AG20443 (cell line): Measurements from ENCODE around the gene ANKRD31.
"Not testable (repeated sequence)": the region's sequence is repeated elsewhere in the genome, so short reads cannot be mapped to it uniquely, and the experiment has no call there.

Source experiments
- DNase-seq: peaks from one replicate; pipeline ENCODE4 v3.0.0; 2012; ENCODE audit warnings: low spot score, mixed read lengths

The ANKRD31 gene

GRCh38 chr5:75236322-75237316, at the start of gene ANKRD31:
TSS of gene ANKRD31 (minus strand) at chr5:75236878. CDS start at chr5:75236686, 192 bp downstream.
- peak; percentile 99 for DNase-seq

DNA sequence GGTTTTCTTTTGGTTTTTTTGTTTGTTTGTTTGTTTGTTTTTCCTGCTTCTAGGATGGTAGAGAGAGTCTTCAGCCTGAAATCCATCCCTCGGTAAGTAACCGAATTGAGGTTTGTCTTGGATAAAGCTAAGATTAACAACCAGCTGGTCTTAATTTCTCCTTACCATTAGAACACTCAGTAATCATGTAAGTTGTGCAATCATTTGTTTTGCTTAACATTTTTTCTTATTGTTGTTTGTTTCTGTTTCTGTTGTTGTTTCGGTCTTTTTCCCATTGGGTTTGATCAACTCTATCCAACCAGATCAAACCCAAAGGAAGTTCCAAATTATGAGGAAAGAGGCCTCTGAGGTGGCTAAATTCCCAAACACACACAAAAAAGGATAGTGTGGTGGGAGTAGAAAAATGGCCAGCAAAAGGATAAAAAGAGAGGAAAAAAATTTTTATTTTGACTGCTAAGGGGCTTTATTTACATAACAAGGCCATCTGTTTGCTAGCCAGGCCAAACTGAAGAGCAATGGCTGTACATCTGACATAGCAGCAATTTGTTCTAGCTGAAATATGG, 49.6 kb upstream of the ANKRD31 start:
- no peak for DNase-seq

GRCh38 chr5:75282581-75282980, 45.9 kb upstream of the ANKRD31 start:
- DNase-seq = no peak

- DNase-seq = no peak
Measured at GRCh38 chr5:75281716-75282465, 45.2 kb upstream of the ANKRD31 start.

- DNase-seq = no peak
Measured at GRCh38 chr5:75279321-75279720, 42.6 kb upstream of the ANKRD31 start.

DNA sequence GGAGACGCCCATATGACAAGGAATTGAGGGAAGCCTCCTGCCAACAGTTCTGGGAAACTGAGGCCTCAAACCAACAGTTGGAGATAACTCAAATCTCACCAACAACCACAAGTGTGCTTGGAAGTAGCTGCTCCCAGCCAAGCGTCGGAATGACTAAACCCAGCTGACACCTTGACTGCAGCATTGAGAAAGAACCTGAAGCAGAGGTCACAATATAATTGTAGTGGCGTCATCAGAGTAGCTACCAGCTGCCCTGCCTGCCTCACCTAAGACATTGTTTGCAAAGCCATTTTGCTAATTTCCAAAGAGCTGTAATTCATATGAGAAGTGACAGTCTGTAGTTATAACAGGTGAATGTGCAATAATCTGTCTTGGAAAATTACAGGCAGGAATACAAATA, 40.8 kb upstream of the ANKRD31 start:
- DNase-seq = no peak

DNA sequence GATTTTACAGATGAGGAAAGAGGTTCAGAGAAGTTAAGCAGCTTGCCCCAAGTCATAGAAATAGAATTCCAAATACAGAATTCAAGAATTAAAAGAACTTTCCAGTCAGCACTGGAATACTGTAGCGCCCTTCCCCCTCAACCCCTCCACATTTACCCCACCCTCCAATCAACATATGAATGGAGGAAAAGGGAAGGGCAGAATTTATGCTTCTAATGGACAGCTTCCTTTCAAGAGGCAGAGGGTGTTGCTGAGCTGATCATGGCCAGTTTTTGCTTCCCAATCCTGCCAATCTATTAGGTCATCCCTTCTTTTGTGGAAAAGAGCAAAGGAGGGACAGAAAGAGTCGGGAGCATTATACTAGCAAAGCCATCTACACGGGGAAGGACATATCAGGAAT, 39.1 kb upstream of the ANKRD31 start:
- no peak for DNase-seq

GRCh38 chr5:75275147-75275546, 38.5 kb upstream of the ANKRD31 start:
- DNase-seq = no peak

- no peak for DNase-seq
Measured at GRCh38 chr5:75274486-75274885, 37.8 kb upstream of the ANKRD31 start.

- DNase-seq = not testable (repeated sequence)
Measured at GRCh38 chr5:75270605-75271004, 33.9 kb upstream of the ANKRD31 start.

DNA sequence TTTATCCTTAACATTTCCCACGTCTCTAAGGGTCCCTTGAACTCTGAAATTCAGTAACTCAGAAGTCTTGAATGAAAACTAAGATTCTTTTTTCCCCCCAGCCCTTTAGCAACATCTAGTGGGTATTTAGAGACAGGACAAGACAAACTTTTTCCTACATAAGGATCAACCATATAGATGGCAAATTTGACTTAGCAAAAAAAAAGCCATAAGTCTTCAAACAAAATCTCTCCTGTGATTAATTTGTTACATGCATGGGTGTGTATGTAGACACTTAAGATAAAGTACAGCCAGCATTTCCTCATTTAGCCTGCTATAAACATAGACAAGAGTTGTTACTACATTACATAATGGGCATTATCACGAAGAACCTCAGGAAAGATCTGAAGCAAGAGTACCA, 29.1 kb upstream of the ANKRD31 start:
- DNase-seq = peak; percentile 22

GRCh38 chr5:75262271-75262670, 25.6 kb upstream of the ANKRD31 start:
- DNase-seq = no peak

GRCh38 chr5:75260708-75261107, 24.0 kb upstream of the ANKRD31 start:
- DNase-seq = no peak

DNA sequence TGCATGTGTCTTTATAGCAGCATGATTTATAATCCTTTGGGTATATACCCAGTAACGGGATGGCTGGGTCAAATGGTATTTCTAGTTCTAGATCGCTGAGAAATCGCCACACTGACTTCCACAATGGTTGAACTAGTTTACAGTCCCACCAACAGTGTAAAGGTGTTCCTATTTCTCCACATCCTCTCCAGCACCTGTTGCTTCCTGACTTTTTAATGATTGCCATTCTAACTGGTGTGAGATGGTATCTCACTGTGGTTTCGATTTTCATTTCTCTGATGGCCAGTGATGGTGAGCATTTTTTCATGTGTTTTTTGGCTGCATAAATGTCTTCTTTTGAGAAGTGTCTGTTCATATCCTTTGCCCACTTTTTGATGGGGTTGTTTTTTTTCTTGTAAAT, 13.8 kb upstream of the ANKRD31 start:
- not testable (repeated sequence) for DNase-seq

DNA sequence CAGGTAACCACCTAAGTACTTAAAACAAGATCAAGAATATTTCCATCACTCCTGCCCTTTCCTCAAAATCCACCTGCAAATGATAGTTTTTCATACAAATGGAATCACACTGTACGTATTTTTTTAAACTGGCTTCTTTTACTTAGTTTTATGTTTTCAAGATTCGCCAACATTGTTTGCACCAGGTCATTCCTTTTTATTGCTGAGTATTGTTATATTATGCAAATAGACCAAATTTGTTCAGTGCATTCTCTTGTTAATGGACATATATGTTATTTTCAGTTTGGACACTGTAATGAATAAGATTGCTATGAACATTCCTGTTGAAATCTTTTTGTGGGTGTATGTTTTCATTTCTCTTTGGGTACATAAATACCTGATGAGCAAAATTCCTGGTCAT, 8.3 kb upstream of the ANKRD31 start:
- DNase-seq = no peak

GRCh38 chr5:75243510-75243909, 6.8 kb upstream of the ANKRD31 start:
- no peak for DNase-seq

DNA sequence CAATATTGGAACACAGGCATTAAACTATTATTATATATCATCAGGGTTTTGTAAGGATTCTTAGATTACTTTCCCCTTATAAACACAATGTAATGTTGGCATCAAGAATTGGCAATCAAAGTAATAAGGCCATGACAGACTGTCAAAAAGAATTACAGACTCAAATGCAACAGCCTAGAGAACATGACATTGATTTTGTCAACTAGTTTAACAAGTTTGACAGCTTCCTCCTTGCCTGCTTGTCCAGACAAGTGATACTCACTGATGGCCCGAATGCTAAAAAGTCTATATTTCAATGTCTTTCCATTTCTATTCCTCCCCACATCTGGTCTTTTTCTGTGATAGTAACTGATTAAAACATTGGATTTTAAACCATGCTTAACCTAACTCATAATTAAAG, 6.4 kb upstream of the ANKRD31 start:
- DNase-seq = no peak

GRCh38 chr5:75242067-75242466, 5.4 kb upstream of the ANKRD31 start:
- DNase-seq = no peak

DNA sequence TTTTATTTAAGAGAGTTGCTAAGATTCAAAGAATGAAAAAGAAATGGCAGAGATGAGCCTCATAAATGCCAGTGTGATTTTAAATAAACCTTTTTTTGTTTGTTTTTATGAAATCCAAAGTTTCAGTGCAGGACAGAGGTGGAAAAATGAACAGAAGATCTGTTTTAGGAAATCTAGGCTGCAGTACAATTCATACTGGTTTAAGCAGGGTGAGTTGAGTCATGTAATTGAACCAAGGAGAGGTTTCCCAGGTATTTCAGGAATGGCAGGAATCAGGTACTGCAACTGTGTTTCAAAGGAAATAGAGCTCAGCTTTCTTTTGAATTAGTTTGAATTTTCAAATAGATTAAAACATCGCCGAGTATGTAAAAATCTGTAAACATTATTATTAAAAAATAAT, 3.0 kb upstream of the ANKRD31 start:
- DNase-seq = no peak

GRCh38 chr5:75235711-75236110, 967 bp downstream of the ANKRD31 start:
- no peak for DNase-seq

GRCh38 chr5:75234251-75234650, 2.4 kb downstream of the ANKRD31 start:
- no peak for DNase-seq

GRCh38 chr5:75226916-75227315, 9.8 kb downstream of the ANKRD31 start:
- DNase-seq = no peak

DNA sequence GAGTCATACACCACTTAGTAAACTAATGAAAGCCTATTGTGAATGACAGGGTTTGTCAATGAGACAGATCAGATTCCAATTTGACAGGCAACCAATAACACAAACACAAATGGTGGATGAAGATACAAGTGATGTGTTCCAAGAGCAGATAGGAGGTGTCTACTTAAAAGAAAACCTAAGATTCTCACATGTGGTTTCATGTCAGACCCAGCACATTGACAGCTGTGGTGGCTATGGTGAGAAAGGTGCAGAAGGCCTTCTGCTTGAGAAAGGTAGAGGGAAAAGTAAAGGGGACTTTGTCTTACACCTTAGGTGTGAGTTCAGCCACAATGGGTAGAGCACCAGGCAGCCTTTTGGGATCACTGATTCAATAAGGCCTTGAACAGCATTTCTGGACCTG, 11.2 kb downstream of the ANKRD31 start:
- DNase-seq = no peak
